Left lung (tissue), 10 donors: ENCODE results near the gene A4GALT. TPM values are rescaled to one million over a fixed set of nuclear protein-coding genes. Genes with fewer than 3 reads are reported as not detected.
"Not testable (repeated sequence)": the region's sequence is repeated elsewhere in the genome, so short reads cannot be mapped to it uniquely, and the experiment has no call there.

Experiments used
- ATAC-seq: fragments of 200-7000 bp; cut with Tn5 transposase; one replicate; pipeline ENCODE4 v1.9.1; 2020; ENCODE audit warnings: moderate library complexity
- DNase-seq, 4 donors: peaks; one replicate each; pipeline ENCODE4 v3.0.0-alpha.2; 2013 to 2020
- H3K27ac ChIP-seq, 2 donors: fragments of 200-600 bp; sonication (generic) in 1 of 2; one replicate each; pipeline versions ENCODE4 v1.5.0 to v1.8.0; 2020 to 2021
- H3K27me3 ChIP-seq, 2 donors: fragments of 200-600 bp; sonication (generic) in 1 of 2; one replicate each; pipeline versions ENCODE4 v1.5.0 to v1.8.0; 2020 to 2021
- H3K36me3 ChIP-seq, 2 donors: fragments of 200-600 bp; sonication (generic) in 1 of 2; one replicate each; pipeline versions ENCODE4 v1.5.0 to v1.8.0; 2020 to 2021
- H3K4me1 ChIP-seq, 2 donors: fragments of 200-600 bp; one replicate each; pipeline ENCODE4 v1.8.0; 2021
- H3K4me3 ChIP-seq, 2 donors: fragments of 200-600 bp; sonication (generic) in 1 of 2; one replicate each; pipeline versions ENCODE4 v1.5.0 to v1.8.0; 2020 to 2021; ENCODE audit warnings: mild to moderate bottlenecking in 1 of 2
- H3K9me3 ChIP-seq, 2 donors: fragments of 200-600 bp; sonication (generic) in 1 of 2; one replicate each; pipeline versions ENCODE4 v1.5.0 to v1.8.0; 2020 to 2021
- CTCF ChIP-seq, 2 donors: fragments of 200-600 bp; sonication (generic) in 1 of 2; IDR thresholded peaks; one replicate each; pipeline versions ENCODE4 v1.5.0 to v1.8.0; 2021; ENCODE audit warnings: antibody characterized with exemption in 2 of 2
- intact Hi-C, 2 donors: fragments of 100-400 bp; cut with DNase I; formaldehyde crosslinking; loops; one replicate each; pipeline versions ENCODE4 v1.11.2 to v1.14.2; 2022
- polyA plus RNA-seq, 6 donors: library from polyadenylated mRNA; unstranded; fragments of 120-200 nt; gene quantifications; one replicate each; pipeline ENCODE4 v1.2.1, GENCODE V29; 2013; ENCODE audit not compliant: insufficient read length in 6 of 6
- total RNA-seq, 2 donors: library from RNA; stranded (reverse); fragmentation: NEBNext Ultra II Directional; extraction: Animal tissue kit (Norgen Biotek cat#: 25700); gene quantifications; one replicate each; pipeline ENCODE4 v1.2.1, GENCODE V29; 2021
- donor health status: DM: no; HTN: yes; CAD: no.
- donor health status: DM: no; HTN: no; CAD: no.

The A4GALT gene
- total and polyA plus RNA-seq, 8 donors = 1.9 to 21.3 (median 2.7) TPM

- peak in 1 of 4 donors; percentile 63 for DNase-seq
- no peak overlapping the region for H3K4me3 ChIP-seq
- no peaks in the 10 kb centered on the region for H3K36me3 ChIP-seq
- H3K27me3 ChIP-seq = no peaks in the 10 kb centered on the region
- no peak for TF ChIP-seq CTCF (IDR thresholded peaks at IDR 0.05)
- peak; percentile 10 for ATAC-seq
- peaks cover 0 to 6% of the 10 kb centered on the region in 2 donors for H3K9me3 ChIP-seq
- H3K4me1 ChIP-seq = peaks cover 6 to 52% of the 10 kb centered on the region in 2 donors
- peak overlapping the region; percentile 35 to 57 for H3K27ac ChIP-seq
- intact Hi-C loops = no loop called here
These were observed 44.5 kb downstream of the A4GALT start for GRCh38 chr22:42676059-42676607.

- H3K4me1 ChIP-seq = peaks cover 6 to 40% of the 10 kb centered on the region in 2 donors
- no peak overlapping the region for H3K4me3 ChIP-seq
- no peak overlapping the region for H3K27ac ChIP-seq
- intact Hi-C loops = no loop called here
- TF ChIP-seq CTCF (IDR thresholded peaks at IDR 0.05) = no peak
- no peak for DNase-seq
- peaks cover 0 to 6% of the 10 kb centered on the region in 2 donors for H3K9me3 ChIP-seq
- ATAC-seq = peak; percentile 58
- H3K27me3 ChIP-seq = no peaks in the 10 kb centered on the region
- no peaks in the 10 kb centered on the region for H3K36me3 ChIP-seq
These were observed 46.7 kb downstream of the A4GALT start for GRCh38 chr22:42673898-42674401.

GRCh38 chr22:42673071-42673470 is 47.6 kb downstream of the A4GALT start:
- H3K9me3 ChIP-seq = not testable (repeated sequence)

GRCh38 chr22:42670921-42671709 is 49.6 kb downstream of the A4GALT start:
- peak overlapping the region in 1 of 2 donors; percentile 67 for H3K27ac ChIP-seq
- H3K4me3 ChIP-seq = no peak overlapping the region
- DNase-seq = no peak
- no peaks in the 10 kb centered on the region for H3K9me3 ChIP-seq
- H3K27me3 ChIP-seq = no peaks in the 10 kb centered on the region
- intact Hi-C loops = no loop called here
- ATAC-seq = peak; percentile 29
- no peaks in the 10 kb centered on the region for H3K36me3 ChIP-seq
- TF ChIP-seq CTCF (IDR thresholded peaks at IDR 0.05) = no peak
- peaks cover 6 to 20% of the 10 kb centered on the region in 2 donors for H3K4me1 ChIP-seq

More at GRCh38 chr22:42673071-42673470, 47.6 kb downstream of the A4GALT start:
- H3K27ac ChIP-seq, H3K36me3 ChIP-seq, H3K4me3 ChIP-seq, ATAC-seq, DNase-seq, intact Hi-C loops, H3K27me3 ChIP-seq: not testable (repeated sequence)
- peaks cover 6 to 40% of the 10 kb centered on the region in 2 donors for H3K4me1 ChIP-seq

GRCh38 chr22:42670046-42670445 is 50.6 kb downstream of the A4GALT start:
- ATAC-seq (no peak), DNase-seq (no peak)
- H3K27me3 ChIP-seq = no peaks in the 10 kb centered on the region
- H3K4me1 ChIP-seq = peaks cover 6 to 14% of the 10 kb centered on the region in 2 donors
- H3K36me3 ChIP-seq = no peaks in the 10 kb centered on the region
- H3K4me3 ChIP-seq = no peak overlapping the region
- H3K27ac ChIP-seq = no peak overlapping the region
- intact Hi-C loops = no loop called here
- H3K9me3 ChIP-seq = no peaks in the 10 kb centered on the region
- TF ChIP-seq CTCF (IDR thresholded peaks at IDR 0.05) = no peak

- H3K36me3 ChIP-seq, ATAC-seq, intact Hi-C loops, H3K4me3 ChIP-seq, H3K9me3 ChIP-seq, H3K27ac ChIP-seq, DNase-seq: not testable (repeated sequence)
- peaks cover 0 to 21% of the 10 kb centered on the region in 2 donors for H3K4me1 ChIP-seq
- H3K27me3 ChIP-seq = peaks cover 0 to 14% of the 10 kb centered on the region in 2 donors
These were observed 54.3 kb downstream of the A4GALT start for GRCh38 chr22:42666393-42666792.
